A172 (cell line): ENCODE data around the gene CTXN1. TPM values are rescaled to one million over a fixed set of nuclear protein-coding genes. Genes with fewer than 3 reads are reported as not detected.

Experiments
- DNase-seq: peaks from one replicate; pipeline ENCODE4 v3.0.0-alpha.2; 2015; ENCODE audit warnings: low spot score
- total RNA-seq: library from RNA; depleted of rRNA; stranded (reverse); fragments of >200 nt; shearing (Covaris generic); gene quantifications from 2 replicates; pipeline ENCODE4 v1.2.3, GENCODE V29; 2014

The CTXN1 gene
- total RNA-seq, 1 experiment from 2014 or later: 24.3 TPM

DNA sequence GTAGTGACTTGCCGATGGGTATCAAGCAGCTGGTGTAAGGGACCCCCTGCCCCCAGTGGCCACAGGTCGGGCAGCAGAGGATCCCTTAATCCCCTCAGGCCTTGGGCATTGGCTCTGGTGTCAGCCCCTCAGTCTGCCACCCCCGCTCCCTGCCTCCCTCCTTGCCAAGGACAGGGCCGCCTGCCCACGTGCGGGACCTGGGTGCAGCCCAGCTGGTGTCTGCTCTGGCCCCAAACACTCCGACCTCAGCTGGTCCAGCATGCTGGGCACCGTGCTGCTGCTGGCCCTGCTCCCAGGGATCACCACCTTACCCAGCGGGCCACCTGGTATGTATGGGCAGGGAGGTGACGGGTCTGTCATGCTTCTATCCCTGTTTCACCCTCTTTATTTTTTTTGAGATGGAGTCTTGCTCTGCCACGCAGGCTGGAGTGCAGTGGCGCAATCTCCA is 11.3 kb downstream of the CTXN1 start, which contains the start of gene TGFBR3L:
Gene TGFBR3L (plus strand): TSS at position 233 of the 448 bp plus-strand sequence.
- DNase-seq: no peak

DNA sequence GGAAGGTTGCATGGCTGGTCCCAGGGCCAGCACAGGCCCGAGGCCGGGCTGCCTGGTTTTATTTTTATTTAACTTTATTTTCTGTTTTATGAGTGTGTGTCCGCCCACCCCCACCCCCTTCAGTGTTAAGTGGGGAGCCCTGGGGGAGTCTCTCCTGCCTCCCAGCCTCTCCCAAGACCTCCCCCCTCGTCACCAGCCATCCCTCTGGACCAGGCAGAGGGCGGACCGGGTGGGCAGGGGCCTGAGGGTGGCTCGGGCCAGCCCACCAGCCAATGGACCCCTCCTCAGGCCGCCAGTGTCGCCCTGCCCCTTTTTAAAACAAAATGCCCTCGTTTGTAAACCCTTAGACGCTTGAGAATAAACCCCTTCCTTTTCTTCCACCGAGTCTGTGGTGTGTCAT is 11.8 kb downstream of the CTXN1 start:
- DNase-seq: no peak

DNA sequence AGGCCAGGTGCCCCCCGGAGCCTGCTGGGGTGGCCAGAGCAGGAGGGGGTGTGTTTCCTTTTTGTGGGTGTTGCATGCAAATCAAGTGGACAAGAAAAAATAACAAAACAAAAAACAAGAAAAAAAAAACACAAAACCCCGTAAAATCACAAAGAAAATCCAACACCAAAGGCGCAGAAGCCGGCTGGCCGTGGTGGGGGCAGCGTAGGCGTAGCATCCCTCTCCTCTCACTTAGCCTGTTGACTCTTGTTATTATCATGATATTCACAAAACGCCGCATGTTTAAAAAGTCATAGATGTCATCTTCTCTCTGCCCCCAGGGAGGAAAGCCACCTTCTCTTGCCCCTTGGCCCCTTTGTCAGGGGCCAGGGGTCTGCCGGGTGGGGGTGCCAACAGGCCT is 12.3 kb downstream of the CTXN1 start:
- no peak for DNase-seq

DNA sequence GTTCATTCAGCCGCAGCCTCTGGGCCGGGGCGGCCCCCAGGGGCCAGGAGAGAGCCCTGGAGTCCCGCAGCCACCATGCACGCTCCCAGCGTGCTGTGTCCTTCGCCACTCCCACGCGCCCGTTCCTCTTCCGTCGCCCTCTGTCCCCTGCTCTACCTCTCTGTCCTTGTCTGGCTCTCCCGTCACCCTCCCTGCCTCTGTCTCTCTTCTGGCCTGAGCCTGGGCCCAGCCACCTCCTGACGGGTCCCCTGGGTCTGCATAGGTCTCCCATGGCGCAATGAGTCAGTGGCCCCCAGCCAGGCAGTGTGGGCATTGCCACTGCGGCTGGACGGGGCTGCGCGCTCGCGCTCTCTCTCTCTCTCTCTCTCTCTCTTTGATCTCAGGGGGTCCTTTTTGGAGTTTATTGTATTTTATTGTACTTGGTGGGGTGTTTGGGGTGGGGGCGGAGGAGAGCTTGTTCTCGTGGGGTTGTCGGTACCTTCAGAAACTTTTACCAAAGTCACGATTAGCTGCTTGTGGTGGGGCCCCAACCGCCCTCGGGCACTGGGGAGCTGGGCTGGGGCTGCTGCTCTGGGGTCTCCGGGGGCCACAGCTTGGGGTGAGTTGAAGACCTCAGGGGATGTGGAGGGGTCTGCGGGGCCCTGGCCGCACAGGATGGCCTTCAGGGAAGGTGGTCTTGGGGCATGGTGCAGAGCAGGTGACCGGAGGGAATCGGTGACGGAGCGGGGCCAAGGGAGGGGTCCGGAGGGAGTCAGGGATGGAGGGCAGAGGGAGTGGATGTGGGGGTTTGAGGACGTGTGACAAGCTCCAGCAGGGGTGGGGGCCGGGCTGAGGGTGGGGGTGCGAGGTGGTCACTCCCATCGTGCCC is 13.0 kb downstream of the CTXN1 start:
- DNase-seq: no peak

DNA sequence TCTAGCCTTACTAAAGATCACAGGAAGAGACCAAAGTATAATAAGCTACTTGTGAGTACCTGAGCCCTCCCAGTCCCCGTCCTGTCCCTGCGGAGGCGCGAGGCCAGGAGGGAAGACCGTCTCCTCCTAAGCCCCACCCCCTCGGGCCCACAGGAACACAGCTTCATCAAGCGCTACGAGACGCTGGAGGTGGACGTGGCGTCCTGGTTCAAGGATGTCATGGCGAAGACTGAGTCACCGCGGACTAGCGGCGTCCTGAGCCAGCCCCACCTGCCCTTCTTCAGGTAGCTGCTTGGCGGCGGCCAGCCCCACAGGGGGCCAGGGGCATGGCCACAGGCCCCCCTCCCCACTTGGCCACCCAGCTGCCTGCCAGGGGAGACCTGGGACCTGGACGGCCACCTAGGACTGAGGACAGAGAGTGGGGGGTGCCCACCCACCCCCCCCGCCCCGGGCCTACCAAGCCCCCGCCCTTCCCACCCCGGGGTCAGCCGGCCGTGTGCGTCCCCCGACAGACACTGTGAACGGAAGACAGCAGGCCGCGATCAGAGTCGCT is 13.7 kb downstream of the CTXN1 start:
- DNase-seq: no peak

DNA sequence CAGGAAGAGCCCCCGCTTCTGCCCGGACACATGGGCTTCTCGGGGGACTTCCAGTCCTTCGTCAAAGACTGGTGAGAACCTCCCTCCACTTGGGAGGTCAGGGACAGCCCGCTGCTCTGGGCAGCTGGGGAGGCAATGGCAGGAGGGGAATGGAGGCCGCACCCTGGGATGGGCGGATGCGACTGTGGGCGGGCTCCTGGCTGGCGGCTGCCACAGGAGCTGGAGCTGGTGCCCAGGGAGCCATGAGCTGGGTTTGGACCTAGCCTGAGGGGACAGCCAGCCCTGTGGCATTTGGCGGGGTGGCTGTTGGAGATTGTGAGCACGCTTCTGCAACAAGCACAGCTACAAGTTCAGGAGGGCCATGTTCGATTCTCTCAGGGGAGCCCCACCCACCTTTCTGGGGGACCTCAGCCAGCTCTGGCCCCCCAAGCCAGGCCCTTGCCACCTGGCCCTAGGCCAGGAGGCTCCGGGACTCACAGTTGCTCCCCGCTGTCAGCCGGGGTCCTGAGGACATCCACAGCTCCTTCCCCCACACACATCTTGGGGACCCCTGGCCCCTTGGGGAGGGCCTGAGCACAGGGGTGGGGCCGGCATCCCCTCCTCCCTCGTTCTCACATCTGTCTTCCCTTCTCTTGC is 14.3 kb downstream of the CTXN1 start:
- DNase-seq: no peak

DNA sequence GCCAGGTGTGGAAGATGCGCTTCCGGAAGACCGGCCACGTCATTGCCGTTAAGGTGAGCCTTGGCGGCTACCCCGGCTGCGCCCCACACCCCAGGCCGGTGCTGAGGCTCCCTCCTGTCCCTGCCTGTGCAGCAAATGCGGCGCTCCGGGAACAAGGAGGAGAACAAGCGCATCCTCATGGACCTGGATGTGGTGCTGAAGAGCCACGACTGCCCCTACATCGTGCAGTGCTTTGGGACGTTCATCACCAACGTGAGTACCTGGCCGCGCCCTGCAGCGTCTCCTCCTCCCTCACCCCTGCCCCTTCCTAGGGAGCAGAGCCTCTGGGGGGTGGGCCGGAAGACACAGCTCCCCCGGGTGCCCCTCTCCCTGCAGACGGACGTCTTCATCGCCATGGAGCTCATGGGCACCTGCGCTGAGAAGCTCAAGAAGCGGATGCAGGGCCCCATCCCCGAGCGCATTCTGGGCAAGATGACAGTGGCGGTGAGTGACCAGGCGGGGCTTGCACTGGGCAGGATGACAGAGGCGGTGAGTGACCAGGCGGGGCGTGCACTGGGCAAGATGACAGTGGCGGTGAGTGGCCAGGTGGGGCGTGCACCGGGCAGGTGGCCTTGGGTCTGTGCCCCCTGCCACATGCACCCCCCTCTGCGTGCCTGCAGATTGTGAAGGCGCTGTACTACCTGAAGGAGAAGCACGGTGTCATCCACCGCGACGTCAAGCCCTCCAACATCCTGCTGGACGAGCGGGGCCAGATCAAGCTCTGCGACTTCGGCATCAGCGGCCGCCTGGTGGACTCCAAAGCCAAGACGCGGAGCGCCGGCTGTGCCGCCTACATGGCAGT is 15.4 kb downstream of the CTXN1 start:
- DNase-seq: no peak

DNA sequence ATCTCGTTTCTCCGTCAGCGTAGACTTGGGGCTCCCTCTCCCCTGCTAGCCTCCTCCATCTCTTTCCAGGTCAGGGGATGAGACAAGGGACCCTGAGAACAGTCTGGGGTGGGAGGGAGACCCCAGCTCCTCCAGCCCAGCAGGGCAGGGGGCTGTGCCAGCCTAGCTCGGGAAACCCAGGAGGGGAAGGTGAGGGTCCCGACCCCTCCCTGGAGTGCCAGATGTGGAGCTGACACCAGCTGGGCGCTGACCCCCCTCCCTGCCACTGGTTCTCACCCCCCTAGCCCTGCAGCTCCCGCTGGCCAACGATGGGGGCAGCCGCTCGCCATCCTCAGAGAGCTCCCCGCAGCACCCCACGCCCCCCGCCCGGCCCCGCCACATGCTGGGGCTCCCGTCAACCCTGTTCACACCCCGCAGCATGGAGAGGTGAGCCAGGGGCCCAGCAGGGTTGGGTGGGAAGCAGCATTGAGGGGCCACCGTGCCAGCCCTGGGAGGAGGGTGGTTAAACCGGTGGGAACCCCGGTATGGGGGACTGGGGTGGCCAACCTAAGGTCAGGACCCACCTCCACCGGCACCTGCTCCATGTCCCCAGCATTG is 16.4 kb downstream of the CTXN1 start:
- DNase-seq: no peak

DNA sequence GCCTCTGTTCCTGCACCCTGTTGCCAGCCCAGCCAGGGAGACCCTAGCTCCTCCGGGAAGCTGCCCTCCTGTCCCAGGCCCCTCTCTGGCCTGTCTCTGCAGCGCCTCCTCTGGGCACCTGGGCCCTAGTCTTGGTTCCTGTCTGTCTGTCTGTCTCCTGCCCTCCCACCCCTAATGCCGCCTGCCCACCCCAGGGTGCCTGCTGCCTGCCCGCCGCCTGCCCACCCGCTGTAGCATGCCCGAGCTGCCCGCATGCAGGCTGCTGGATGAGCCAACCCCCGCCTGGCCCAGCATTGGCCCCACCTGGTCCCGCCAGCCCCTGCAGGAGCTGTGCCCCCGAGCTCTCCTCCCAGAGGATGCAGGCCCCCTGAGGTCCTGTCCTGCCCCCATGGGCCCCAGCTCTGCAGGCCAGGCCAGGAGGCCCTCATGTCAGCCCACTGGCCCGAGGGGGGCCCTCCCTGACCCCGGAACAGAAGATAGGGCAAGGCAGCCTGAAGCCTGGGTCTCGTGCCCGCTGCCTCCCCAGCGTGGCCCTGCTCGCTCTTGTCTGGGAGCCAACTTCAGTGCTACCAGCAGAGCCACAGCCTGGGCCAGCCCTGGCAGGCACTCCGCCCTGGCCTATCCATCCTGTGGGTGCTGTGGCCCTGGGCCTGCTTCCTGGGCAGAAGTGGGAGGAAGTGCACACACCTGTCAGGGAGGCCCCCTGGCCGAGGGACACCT is 17.0 kb downstream of the CTXN1 start:
- DNase-seq: no peak

DNA sequence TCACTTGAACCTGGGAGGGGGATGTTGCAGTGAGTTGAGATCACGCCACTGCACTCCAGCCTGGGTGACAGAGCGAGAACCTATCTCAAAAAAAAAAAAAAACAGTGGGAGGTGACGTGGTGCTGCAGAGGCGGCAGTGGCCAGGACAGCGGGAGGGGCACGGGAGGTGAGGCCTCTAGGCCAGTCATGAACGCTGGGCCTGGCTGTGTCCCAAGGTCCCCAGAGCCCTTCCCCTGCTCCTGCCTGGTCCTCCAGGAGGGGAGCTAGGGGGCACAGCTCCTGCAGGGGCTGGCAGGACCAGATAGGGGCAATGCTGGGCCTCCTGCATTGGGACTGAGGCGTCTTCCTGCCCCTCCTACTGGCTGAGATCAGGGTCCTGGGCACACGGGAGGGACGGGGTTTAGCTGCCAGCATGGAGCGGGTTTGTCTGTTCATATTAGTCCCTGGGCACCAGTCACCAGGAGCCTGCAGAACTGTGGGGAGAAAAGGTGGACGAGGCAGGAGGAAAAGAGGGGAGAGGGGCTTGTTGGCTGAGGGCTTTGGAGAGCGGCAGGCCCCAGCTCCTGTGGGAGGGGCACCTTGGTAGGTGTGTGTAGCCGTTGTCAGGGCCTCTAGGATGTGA is 17.7 kb downstream of the CTXN1 start:
- DNase-seq: no peak

DNA sequence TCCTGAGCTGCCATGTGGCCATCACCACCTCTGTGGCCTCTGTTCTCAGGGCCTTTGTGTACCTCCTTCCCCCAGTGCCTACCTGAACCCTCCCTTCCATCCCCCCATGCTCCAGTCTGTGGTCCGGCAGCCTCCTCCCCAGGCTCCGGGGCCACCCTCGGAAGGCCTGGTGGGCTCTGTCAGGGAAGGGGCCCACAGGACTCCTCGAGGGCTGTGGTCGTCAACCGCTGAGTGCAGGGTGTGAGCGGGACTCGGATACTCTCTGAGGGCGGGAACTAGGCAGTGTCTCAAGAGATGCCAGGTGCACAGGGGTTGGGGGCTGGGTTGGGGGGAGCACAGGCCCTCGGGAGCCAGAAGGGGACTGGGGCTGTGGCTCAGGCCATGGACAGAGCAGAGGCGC is 18.4 kb downstream of the CTXN1 start:
- DNase-seq: no peak

DNA sequence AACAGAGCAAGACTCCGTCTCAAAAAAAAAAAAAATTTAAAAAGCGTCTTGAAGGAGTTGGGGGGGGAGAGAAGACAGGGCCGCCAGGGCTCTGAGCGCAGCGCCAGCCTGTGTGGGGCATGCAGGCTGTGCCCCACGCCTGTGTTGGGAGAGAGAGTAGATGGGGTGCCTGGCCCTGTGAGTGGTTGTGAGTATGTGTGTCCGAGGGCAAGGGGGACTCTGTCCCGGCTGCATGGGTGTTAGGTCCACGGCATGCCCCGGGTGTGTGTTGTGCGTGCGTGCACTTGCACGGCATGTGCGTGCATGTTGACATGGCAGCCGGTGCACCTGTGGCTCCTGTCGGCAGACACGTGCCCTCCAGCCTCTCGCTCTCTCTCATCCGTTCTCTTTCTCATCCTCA is 18.8 kb downstream of the CTXN1 start:
- no peak for DNase-seq

DNA sequence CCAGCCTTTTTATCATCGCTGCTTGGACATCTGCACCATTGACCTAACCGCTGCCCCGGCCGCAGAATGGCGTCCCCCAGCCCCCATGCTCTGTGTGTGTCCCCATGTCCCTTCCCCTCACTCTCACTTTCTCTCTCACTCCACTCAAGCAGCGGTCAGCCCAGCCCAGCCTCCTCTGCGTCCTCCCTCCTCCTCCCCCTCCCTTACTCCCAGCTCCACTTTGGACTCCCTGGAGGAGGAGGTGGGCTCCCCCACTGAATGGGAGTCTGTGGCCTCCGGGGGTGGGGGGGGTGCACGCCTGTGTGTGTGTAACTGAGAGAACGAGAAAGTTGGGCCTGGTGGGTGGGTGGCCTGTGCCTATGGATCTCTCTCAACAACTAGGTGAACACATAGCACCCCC is 20.1 kb downstream of the CTXN1 start:
- no peak for DNase-seq

DNA sequence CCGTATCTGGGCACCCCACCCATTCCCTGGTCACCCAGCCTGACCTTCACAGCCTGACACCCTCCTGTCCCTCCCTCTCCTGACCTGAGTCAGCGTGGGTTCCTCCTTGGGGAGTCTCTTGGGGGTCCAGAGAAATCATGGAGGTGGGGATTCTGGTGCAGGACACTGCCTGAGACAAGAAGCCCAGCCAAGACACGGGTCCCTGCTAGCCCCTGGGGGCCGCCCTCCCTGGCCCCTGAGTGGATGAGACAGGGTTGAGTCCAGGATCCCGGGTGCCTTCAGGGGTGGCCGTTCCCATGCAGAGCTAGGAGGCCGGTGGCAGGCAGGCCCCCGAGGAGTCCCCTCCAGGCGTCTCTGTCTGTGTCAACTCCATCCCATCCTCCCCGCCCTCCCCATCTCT is 20.7 kb downstream of the CTXN1 start:
- DNase-seq: no peak

DNA sequence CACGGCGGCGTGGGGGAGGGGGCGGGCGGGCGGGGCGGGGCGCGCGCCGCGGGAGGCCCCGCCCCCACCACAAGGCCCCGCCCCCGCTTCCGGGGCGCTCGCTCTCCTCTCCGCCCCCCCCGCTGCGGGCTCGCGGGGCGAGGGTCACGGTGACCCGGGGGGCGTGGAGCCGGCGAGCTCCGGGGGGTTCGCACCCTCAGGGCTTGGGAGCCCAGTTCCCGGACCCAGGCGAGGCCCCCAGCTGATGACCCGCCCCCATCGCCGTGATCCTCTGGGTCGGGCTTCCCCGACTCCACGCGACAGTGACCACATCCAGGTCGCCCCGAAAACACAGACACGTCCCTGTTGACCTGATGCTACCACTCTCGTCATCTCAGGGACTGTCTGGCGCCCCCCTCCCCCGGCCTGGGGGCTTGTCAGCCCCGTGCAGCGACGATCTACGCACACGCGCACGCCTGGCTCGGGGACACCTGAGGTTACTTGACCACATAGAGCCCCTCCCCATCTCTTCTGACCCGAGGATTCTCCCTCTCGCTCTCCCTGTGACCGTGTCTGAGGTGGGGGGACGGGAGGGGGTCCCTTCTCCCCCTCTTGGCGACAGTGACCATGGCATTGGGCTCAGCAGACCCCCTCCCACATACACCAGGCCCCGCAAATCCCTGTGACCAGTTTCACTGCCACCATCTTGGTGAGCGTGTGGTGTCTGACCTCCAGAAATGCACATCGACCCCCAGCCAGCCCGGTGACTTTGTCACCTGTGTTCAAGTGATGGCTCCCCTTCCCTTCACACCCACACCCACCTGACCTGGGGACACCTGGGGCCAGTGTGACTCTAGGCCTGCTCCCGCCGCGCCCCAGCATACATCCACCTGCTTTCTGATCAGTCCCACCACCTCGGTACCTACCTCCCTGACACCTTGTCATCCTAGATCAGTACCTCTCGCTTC is 21.6 kb downstream of the CTXN1 start:
- DNase-seq: no peak

DNA sequence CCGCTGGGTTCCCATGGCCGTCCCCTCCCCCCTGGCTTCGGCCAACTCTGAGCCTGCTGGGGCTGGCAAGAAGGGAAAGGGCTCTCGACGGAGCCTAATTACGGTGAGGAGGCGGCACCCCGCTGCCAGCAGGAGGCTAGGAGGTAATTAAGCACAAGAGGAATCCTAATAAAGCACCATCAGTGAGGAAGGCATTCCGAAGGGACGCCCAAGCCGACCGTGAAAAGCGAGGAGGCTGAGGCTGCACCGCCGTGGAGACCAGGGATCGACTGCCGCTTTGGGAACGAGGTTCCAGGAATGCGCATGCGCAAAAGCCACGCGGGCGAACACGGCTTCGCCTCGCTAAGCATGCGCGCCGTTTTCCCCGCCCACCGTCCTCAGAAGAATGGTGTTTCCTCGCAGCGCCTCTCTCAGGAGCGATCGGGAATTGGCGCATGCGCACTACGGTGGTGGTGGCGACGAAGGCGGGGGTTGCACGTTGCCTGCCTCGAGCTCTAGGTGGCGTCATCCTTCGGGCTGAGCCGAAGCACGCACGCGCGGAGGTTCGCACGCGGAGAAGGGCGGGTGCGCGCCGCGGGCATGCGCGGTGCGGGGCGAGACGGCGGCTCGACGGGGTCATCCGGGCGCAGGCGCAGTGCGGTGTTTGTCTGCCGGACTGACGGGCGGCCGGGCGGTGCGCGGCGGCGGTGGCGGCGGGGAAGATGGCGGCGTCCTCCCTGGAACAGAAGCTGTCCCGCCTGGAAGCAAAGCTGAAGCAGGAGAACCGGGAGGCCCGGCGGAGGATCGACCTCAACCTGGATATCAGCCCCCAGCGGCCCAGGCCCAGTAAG is 22.5 kb downstream of the CTXN1 start, which contains the start of gene MAP2K7:
Gene MAP2K7 (plus strand): TSS at position 634 of the 830 bp plus-strand sequence. CDS start 68 bp downstream, at position 702.
- DNase-seq: peak; percentile 99

DNA sequence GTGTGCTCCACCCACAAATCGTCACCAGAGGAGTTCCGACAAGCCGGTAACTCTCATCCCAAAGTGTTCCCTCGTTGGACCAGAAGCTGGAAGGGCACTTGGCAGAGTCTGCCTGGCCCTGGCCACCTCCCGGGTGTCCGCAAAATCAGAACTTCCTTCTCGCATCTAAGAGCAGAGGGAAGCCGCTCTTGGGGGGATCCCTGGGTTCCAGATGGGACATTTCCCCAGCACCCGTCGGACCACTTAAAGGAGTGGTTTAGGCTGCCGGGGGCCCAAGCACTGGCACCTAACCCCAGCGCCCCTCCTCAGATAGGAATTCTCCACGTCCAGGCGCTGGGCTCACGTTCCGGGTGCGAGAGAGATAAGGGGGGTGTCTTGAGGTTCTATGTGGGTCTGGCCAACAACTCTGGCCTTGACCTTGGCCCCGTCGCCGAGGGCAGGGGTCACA is 23.1 kb downstream of the CTXN1 start:
- no peak for DNase-seq

DNA sequence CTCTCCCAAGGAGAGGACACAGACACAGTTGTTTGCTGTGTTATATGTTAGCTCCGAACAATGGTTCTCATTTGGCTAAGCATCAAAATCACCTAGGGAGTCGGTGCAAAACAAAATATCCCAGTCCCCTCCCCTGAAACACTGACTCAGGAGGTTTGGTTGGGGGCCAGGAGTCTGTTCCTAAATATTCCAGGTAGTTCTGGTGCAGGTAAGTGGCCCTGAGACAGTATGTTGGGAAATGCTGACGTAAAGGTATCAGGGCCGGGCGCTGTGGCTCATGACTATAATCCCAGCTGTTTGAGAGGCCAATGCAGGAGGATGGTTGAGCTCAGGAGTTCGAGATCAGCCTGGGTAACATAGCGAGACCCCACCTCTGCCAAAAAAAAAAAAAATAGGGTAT is 24.6 kb downstream of the CTXN1 start:
- DNase-seq: no peak
